ENCODE data around the gene THPO.

Gene THPO

GRCh38 chr3:184334470-184335158, 43.4 kb downstream of the THPO start:
- H3F3A ChIP-seq (ENCODE audit: insufficient read depth), result peaks cover 46% of the 10 kb centered on the region
- H3K27me3 ChIP-seq (ENCODE audit: low read length), result no peaks in the 10 kb centered on the region
- peaks cover 3% of the 10 kb centered on the region; the same call in 1 of the 2 replicates for H4K20me1 ChIP-seq (ENCODE audit: low read depth, low read length)
- H3K9me2 ChIP-seq (replicated peaks; ENCODE audit: insufficient read depth, low read length), result no peaks in the 10 kb centered on the region
- peaks cover 28% of the 10 kb centered on the region; the same call in 1 of the 2 replicates for H3K36me3 ChIP-seq (ENCODE audit: low read length)
- H3K4me2 ChIP-seq (ENCODE audit: low read depth, low read length, poor library complexity, severe bottlenecking), result no peak overlapping the region
- no peak overlapping the region for H3K9ac ChIP-seq (ENCODE audit: low read length)
- no peak overlapping the region for H3K4me3 ChIP-seq (ENCODE audit: insufficient read depth, low read length, poor library complexity, severe bottlenecking)
- H2AFZ ChIP-seq (ENCODE audit: low read depth, low read length, severe bottlenecking), result no peak overlapping the region
- H3K27ac ChIP-seq (ENCODE audit: low read depth, low read length), result no peak overlapping the region
- H3K79me2 ChIP-seq (ENCODE audit: insufficient read depth, low read length), result no peaks in the 10 kb centered on the region
- H3K9me3 ChIP-seq (ENCODE audit: insufficient read depth, low read length), result no peaks in the 10 kb centered on the region
- TF ChIP-seq, protein P1, sequence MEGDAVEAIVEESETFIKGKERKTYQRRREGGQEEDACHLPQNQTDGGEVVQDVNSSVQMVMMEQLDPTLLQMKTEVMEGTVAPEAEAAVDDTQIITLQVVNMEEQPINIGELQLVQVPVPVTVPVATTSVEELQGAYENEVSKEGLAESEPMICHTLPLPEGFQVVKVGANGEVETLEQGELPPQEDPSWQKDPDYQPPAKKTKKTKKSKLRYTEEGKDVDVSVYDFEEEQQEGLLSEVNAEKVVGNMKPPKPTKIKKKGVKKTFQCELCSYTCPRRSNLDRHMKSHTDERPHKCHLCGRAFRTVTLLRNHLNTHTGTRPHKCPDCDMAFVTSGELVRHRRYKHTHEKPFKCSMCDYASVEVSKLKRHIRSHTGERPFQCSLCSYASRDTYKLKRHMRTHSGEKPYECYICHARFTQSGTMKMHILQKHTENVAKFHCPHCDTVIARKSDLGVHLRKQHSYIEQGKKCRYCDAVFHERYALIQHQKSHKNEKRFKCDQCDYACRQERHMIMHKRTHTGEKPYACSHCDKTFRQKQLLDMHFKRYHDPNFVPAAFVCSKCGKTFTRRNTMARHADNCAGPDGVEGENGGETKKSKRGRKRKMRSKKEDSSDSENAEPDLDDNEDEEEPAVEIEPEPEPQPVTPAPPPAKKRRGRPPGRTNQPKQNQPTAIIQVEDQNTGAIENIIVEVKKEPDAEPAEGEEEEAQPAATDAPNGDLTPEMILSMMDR (IDR thresholded peaks at IDR 0.05; ENCODE audit: insufficient read depth, low read length, poor library complexity, severe bottlenecking), result no peak
- no peak for TF ChIP-seq EZH2phosphoT487 (conservative IDR thresholded peaks at IDR 0.05; ENCODE audit: low read length)

DNA sequence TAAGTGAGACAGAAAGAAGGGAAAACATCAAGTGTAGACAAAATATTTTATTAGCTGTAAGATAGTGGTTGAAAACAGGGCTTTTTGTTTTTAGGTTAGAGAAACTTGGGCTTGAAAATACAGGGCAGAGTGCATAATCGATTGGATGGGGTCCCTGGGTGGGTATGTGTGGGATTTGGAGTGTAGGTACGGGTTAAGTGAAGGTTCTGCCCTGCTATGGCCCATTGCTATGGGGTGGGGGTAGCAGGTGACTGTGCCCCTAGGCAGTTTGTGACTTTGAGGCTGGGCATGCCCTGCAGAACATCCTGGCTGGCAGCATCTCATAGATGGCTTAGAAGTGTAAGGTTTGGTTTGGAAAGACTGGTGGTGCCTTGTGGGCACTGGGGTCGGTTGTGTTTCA, 44.3 kb downstream of the THPO start:
- Histone ChIP-seq H2AFZ (ENCODE audit: low read depth, low read length, severe bottlenecking) (no peak overlapping the region), H3F3A (ENCODE audit: insufficient read depth) (peaks cover 46% of the 10 kb centered on the region), H3K9me3 (ENCODE audit: insufficient read depth, low read length) (no peaks in the 10 kb centered on the region), H3K27ac (ENCODE audit: low read depth, low read length) (no peak overlapping the region), H3K79me2 (ENCODE audit: insufficient read depth, low read length) (no peaks in the 10 kb centered on the region), H3K4me2 (ENCODE audit: low read depth, low read length, poor library complexity, severe bottlenecking) (no peak overlapping the region), H3K4me3 (ENCODE audit: insufficient read depth, low read length, poor library complexity, severe bottlenecking) (no peak overlapping the region), H3K9ac (ENCODE audit: low read length) (no peak overlapping the region), H3K27me3 (ENCODE audit: low read length) (no peaks in the 10 kb centered on the region), H4K20me1 (ENCODE audit: low read depth, low read length) (peaks cover 3% of the 10 kb centered on the region; the same call in 1 of the 2 replicates), H3K9me2 (replicated peaks; ENCODE audit: insufficient read depth, low read length) (no peaks in the 10 kb centered on the region), H3K36me3 (ENCODE audit: low read length) (peaks cover 30% of the 10 kb centered on the region; the same call in 1 of the 2 replicates)
- no peak for TF ChIP-seq EZH2phosphoT487 (conservative IDR thresholded peaks at IDR 0.05; ENCODE audit: low read length)
- TF ChIP-seq, protein P1 (IDR thresholded peaks at IDR 0.05; ENCODE audit: insufficient read depth, low read length, poor library complexity, severe bottlenecking), result no peak

DNA sequence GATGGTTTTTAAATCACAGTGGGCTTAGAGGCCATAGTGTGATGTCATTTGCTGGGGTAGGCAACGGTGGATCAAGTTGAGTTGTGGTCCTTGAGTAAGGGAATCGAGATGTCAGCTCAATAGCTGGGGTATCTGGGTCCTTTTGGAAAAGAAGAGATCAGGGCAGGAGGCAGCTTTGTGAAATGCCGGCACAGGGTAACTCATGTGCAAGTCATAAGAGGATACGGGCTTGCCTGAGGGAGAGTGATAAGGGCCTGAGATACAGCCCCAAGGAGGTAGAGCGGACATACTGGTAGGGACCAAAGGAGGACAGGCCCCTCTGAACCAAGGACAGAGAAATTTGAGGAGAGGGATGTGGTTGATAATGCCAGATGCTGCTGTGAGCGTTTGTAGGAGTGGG, 44.8 kb downstream of the THPO start:
- H3K36me3 ChIP-seq (ENCODE audit: low read length), result peaks cover 30% of the 10 kb centered on the region; the same call in 1 of the 2 replicates
- no peaks in the 10 kb centered on the region for H3K9me3 ChIP-seq (ENCODE audit: insufficient read depth, low read length)
- H2AFZ ChIP-seq (ENCODE audit: low read depth, low read length, severe bottlenecking), result no peak overlapping the region
- peaks cover 3% of the 10 kb centered on the region; the same call in 1 of the 2 replicates for H4K20me1 ChIP-seq (ENCODE audit: low read depth, low read length)
- peaks cover 46% of the 10 kb centered on the region for H3F3A ChIP-seq (ENCODE audit: insufficient read depth)
- no peak overlapping the region for H3K4me3 ChIP-seq (ENCODE audit: insufficient read depth, low read length, poor library complexity, severe bottlenecking)
- H3K4me2 ChIP-seq (ENCODE audit: low read depth, low read length, poor library complexity, severe bottlenecking), result no peak overlapping the region
- H3K9ac ChIP-seq (ENCODE audit: low read length), result no peak overlapping the region
- no peak overlapping the region for H3K27ac ChIP-seq (ENCODE audit: low read depth, low read length)
- no peaks in the 10 kb centered on the region for H3K27me3 ChIP-seq (ENCODE audit: low read length)
- no peaks in the 10 kb centered on the region for H3K9me2 ChIP-seq (replicated peaks; ENCODE audit: insufficient read depth, low read length)
- H3K79me2 ChIP-seq (ENCODE audit: insufficient read depth, low read length), result no peaks in the 10 kb centered on the region
- TF ChIP-seq, protein P1 (IDR thresholded peaks at IDR 0.05; ENCODE audit: insufficient read depth, low read length, poor library complexity, severe bottlenecking), result no peak
- no peak for TF ChIP-seq EZH2phosphoT487 (conservative IDR thresholded peaks at IDR 0.05; ENCODE audit: low read length)

Data from SU-DHL-6 (cell line).